Thoracic aorta (tissue), 2 donors: ENCODE results near the gene SLN. TPM values are rescaled to one million over a fixed set of nuclear protein-coding genes. Genes with fewer than 3 reads are reported as not detected.

ENCODE experiments used
- ATAC-seq: fragments of 150-250 bp; one replicate; pipeline ENCODE4 v1.8.0; 2017; ENCODE audit warnings: low read depth; ENCODE audit not compliant: insufficient number of reproducible peaks, low FRiP score
- DNase-seq: peaks from one replicate; pipeline ENCODE4 v3.0.0-alpha.2; 2020; ENCODE audit warnings: low spot score
- H3K27ac ChIP-seq, 2 donors: fragments of 200-600 bp; sonication (generic); 1 replicate in 1 of 2; 2 replicates in 1 of 2; pipeline ENCODE4 v1.5.1; 2016; ENCODE audit warnings: mild to moderate bottlenecking in 2 of 2, moderate library complexity in 2 of 2
- H3K27me3 ChIP-seq: fragments of 200-600 bp; sonication (generic); replicated peaks from 2 replicates; pipeline ENCODE4 v1.6.0; 2016; ENCODE audit warnings: mild to moderate bottlenecking; ENCODE audit not compliant: insufficient read depth
- H3K36me3 ChIP-seq: fragments of 200-600 bp; sonication (generic); one replicate; pipeline ENCODE4 v1.5.1; 2016
- H3K4me1 ChIP-seq, 2 donors: fragments of 200-600 bp; sonication (generic); 1 replicate in 1 of 2; 2 replicates in 1 of 2; pipeline versions ENCODE4 v1.5.1 to v1.6.0; 2016; ENCODE audit warnings: low read depth in 2 of 2, mild to moderate bottlenecking in 1 of 2; ENCODE audit not compliant: control insufficient read depth in 1 of 2
- H3K4me3 ChIP-seq: fragments of 200-600 bp; sonication (generic); 2 replicates; pipeline ENCODE4 v1.5.1; 2016; ENCODE audit warnings: mild to moderate bottlenecking
- H3K9me3 ChIP-seq: fragments of 200-600 bp; sonication (generic); 2 replicates; pipeline ENCODE4 v1.5.1; 2016
- total RNA-seq, 2 donors: library from RNA; depleted of rRNA; stranded (reverse); fragments of >200 nt; gene quantifications; one replicate each; pipeline versions ENCODE4 v1.1.0 to v1.2.3, GENCODE V29; 2016
- TF ChIP-seq, protein P1 (sequence below): fragments of 200-600 bp; sonication (generic); IDR thresholded peaks from one replicate; pipeline ENCODE4 v1.5.1; 2019; ENCODE audit warnings: antibody characterized with exemption

SLN gene
- total RNA-seq, 2 donors from 2014 or later = 1.2 TPM; not detected in 1

DNA sequence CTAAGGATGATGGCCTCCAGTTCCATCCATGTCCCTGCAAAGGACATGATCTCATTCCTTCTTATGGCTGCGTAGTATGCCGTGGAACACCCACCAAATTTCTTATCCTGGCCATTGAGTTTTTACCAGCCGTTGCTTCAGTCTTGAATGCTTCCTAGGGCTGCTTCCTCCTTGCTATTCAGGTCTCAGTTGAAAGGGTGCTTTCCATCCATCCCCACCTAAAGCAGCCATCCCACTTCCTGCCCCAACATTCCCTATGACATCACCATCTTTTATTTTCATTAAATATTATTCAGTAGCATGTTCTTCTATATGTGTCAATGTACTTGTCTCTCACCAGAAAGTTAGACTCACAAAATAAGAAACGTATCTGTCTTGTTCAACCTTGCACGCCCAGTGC is 40.7 kb upstream of the SLN start:
- DNase-seq (no peak), ATAC-seq (no peak)

GRCh38 chr11:107751082-107751481 is 39.2 kb upstream of the SLN start:
- TF ChIP-seq, protein P1, sequence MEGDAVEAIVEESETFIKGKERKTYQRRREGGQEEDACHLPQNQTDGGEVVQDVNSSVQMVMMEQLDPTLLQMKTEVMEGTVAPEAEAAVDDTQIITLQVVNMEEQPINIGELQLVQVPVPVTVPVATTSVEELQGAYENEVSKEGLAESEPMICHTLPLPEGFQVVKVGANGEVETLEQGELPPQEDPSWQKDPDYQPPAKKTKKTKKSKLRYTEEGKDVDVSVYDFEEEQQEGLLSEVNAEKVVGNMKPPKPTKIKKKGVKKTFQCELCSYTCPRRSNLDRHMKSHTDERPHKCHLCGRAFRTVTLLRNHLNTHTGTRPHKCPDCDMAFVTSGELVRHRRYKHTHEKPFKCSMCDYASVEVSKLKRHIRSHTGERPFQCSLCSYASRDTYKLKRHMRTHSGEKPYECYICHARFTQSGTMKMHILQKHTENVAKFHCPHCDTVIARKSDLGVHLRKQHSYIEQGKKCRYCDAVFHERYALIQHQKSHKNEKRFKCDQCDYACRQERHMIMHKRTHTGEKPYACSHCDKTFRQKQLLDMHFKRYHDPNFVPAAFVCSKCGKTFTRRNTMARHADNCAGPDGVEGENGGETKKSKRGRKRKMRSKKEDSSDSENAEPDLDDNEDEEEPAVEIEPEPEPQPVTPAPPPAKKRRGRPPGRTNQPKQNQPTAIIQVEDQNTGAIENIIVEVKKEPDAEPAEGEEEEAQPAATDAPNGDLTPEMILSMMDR = no peak
- ATAC-seq (no peak), DNase-seq (no peak)
- no peaks in the 10 kb centered on the region for H3K36me3 ChIP-seq
- no peaks in the 10 kb centered on the region for H3K4me1 ChIP-seq
- no peak overlapping the region for H3K27ac ChIP-seq
- no peaks in the 10 kb centered on the region for H3K9me3 ChIP-seq
- no peak overlapping the region for H3K4me3 ChIP-seq
- H3K27me3 ChIP-seq = no peaks in the 10 kb centered on the region

More for the DNA sequence above, 40.7 kb upstream of the SLN start:
- Histone ChIP-seq H3K9me3 (no peaks in the 10 kb centered on the region), H3K27ac (no peak overlapping the region), H3K36me3 (no peaks in the 10 kb centered on the region), H3K27me3 (no peaks in the 10 kb centered on the region), H3K4me1 (no peaks in the 10 kb centered on the region), H3K4me3 (no peak overlapping the region)
- TF ChIP-seq, protein P1 = no peak

GRCh38 chr11:107750313-107750712 is 38.5 kb upstream of the SLN start:
- ATAC-seq (no peak), DNase-seq (no peak)
- H3K4me3 ChIP-seq = no peak overlapping the region
- no peak overlapping the region for H3K27ac ChIP-seq
- no peaks in the 10 kb centered on the region for H3K27me3 ChIP-seq
- H3K36me3 ChIP-seq = no peaks in the 10 kb centered on the region
- H3K9me3 ChIP-seq = no peaks in the 10 kb centered on the region
- H3K4me1 ChIP-seq = no peaks in the 10 kb centered on the region
- TF ChIP-seq, protein P1 = no peak

GRCh38 chr11:107747622-107748021 is 35.8 kb upstream of the SLN start:
- no peak overlapping the region for H3K4me3 ChIP-seq
- no peaks in the 10 kb centered on the region for H3K4me1 ChIP-seq
- H3K27ac ChIP-seq = no peak overlapping the region
- DNase-seq = no peak
- H3K9me3 ChIP-seq = no peaks in the 10 kb centered on the region
- H3K36me3 ChIP-seq = no peaks in the 10 kb centered on the region
- H3K27me3 ChIP-seq = no peaks in the 10 kb centered on the region
- TF ChIP-seq, protein P1 = no peak
- no peak for ATAC-seq

GRCh38 chr11:107744736-107745135 is 32.9 kb upstream of the SLN start:
- H3K36me3 ChIP-seq = no peaks in the 10 kb centered on the region
- ATAC-seq = no peak
- TF ChIP-seq, protein P1 = no peak
- H3K4me1 ChIP-seq = no peaks in the 10 kb centered on the region
- H3K27me3 ChIP-seq = no peaks in the 10 kb centered on the region
- H3K27ac ChIP-seq = no peak overlapping the region
- no peak overlapping the region for H3K4me3 ChIP-seq
- no peaks in the 10 kb centered on the region for H3K9me3 ChIP-seq
- no peak for DNase-seq
